GM18870 (cell line): ENCODE results near the gene AKNAD1.

Experiments
- ATAC-seq: cut with Tn5 transposase; IDR thresholded peaks from one replicate; pipeline ENCODE4 v1.9.1; 2021; ENCODE audit warnings: moderate library complexity; ENCODE audit not compliant: unreplicated experiment

The AKNAD1 gene

GRCh38 chr1:108831225-108831624 is 25.7 kb downstream of the AKNAD1 start:
- ATAC-seq: no peak

GRCh38 chr1:108830119-108831008 is 26.5 kb downstream of the AKNAD1 start:
- no peak for ATAC-seq

DNA sequence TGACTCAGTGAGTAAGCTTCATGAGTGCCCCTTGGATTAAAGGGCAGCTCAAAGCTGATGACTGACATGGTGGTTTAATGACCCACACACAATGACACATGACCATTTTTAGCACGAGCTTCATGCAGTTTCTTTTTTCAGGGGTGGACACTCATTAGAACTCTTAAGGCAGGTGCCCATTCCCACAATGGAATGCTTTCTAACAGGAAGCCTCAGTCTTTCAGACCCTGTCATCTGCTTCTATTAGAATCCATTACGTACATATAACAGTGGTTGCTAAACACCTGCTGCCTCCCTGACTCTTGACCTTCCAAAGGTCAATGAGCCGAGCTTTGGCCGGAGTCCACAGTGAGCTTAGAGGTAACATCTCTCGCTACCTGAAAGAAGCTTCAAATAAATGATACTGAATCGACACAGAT is 27.4 kb downstream of the AKNAD1 start:
- no peak for ATAC-seq

- ATAC-seq: no peak
Observed at GRCh38 chr1:108828074-108828961, 28.6 kb downstream of the AKNAD1 start.

- no peak for ATAC-seq
Observed at GRCh38 chr1:108826081-108826635, 30.7 kb downstream of the AKNAD1 start.

GRCh38 chr1:108824051-108824450 is 32.8 kb downstream of the AKNAD1 start:
- no peak for ATAC-seq

- no peak for ATAC-seq
Observed at GRCh38 chr1:108823632-108824031, 33.3 kb downstream of the AKNAD1 start.

DNA sequence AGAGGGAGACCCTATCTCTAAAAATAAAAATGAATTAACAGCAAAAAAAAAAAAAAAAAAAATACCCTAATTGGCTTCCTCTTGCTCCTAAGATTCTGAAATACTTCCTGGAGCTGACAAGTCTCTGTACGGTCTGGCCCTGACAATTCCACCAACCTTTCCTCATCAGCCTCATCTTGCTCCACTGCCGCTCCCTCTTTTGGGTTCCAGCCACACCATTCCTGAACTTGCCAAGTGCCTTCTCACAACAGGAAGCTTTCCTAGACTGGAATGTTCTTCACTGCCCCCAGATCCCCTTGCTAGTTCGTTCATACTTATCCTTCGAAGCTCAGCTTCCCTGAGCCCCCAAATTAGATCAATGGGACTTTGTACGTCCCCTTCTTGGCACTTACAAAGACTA is 37.0 kb downstream of the AKNAD1 start:
- ATAC-seq: no peak

DNA sequence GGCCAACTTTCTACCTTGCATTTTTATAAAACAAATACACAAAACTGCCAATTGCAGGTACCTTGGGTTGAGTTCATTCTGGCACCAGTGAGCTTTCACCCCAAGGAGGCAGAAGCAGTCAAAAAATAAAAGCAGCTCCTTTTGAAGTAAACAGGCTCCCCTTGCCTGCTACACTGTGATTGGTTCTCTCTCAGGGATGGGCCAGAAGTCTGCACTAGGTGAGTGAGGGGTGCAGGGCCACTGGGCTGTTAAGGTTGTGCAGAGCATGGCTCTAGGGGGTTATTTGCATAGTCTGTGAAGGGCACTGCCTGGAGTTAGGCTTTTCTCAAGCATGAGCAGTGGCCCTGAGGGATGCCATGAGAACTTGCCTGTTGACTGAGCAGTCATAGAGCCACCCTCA is 39.1 kb downstream of the AKNAD1 start:
- no peak for ATAC-seq

DNA sequence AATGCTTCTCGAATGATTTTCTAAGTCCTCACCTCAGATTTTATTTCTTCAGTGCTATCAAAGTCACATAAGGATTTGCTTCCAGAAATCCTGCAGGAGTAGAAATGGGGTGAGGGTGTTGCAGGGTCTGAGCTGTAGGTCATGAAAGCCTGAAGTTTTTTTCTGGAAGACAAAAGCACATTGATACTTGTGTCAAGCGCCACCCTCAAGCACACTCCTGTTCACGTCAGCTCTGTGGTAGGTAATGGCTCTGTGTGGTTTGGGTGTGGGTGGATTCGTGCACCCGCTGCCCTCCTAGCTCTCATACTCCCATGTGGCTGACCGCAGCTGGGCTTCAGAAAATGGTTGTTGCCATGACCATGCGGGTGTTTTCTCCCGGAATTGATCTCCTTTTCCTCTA is 39.9 kb downstream of the AKNAD1 start:
- ATAC-seq: no peak

GRCh38 chr1:108816049-108816893 is 40.6 kb downstream of the AKNAD1 start:
- no peak for ATAC-seq

GRCh38 chr1:108815566-108815965 is 41.3 kb downstream of the AKNAD1 start:
- no peak for ATAC-seq

GRCh38 chr1:108814343-108815125 is 42.4 kb downstream of the AKNAD1 start:
- no peak for ATAC-seq

GRCh38 chr1:108813326-108813725 is 43.6 kb downstream of the AKNAD1 start:
- ATAC-seq: no peak

DNA sequence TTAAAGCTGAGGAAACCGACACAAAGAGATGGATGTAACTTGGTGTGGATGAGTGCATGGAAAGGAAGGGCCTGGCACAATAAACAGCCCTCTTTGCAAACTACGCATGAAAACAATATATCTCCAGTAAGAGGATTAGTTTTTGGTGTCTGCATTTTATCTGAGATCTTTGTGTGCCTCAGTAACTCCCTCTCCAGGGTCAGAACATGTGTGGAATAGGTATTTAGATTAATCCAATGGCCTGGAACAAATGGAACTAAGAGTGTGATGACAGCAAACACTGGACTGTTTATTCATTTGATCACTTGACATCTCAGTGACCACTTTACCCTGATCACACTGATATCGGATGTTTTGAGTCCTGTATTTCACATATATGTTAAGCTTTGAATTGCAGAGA is 45.3 kb downstream of the AKNAD1 start:
- ATAC-seq: no peak

- ATAC-seq: no peak
Observed at GRCh38 chr1:108808438-108808837, 48.5 kb downstream of the AKNAD1 start.

DNA sequence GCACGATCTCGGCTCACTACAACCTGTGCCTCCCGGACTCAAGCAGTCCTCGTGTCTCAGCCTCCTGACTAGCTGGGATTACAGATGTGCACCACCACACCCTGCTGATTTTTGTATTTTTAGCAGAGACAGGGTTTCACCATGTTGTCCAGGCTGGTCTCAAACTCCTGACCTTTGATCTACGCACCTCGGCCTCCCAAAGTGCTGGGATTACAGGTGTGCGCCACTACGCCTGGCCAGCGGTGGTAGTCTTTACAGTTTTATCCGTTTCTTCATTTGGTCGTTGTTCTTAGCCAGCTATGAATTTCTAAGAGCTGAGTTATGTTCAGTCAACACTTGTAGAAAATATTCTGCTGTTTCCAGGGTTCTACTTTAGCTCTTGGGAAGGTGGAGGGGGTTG is 53.3 kb downstream of the AKNAD1 start:
- no peak for ATAC-seq

GRCh38 chr1:108801101-108801500 is 55.8 kb downstream of the AKNAD1 start:
- no peak for ATAC-seq

- no peak for ATAC-seq
Observed at GRCh38 chr1:108799001-108799400, 57.9 kb downstream of the AKNAD1 start.

GRCh38 chr1:108792420-108792819 is 64.5 kb downstream of the AKNAD1 start:
- no peak for ATAC-seq
